Dedifferentiated amniotic fluid mesenchymal stem cell (primary cell): ENCODE results near the gene IGFBPL1.

Source experiments
- DNase-seq: peaks from one replicate; pipeline ENCODE4 v3.0.0-alpha.2; 2016; ENCODE audit errors: extremely low spot score

The IGFBPL1 gene

DNA sequence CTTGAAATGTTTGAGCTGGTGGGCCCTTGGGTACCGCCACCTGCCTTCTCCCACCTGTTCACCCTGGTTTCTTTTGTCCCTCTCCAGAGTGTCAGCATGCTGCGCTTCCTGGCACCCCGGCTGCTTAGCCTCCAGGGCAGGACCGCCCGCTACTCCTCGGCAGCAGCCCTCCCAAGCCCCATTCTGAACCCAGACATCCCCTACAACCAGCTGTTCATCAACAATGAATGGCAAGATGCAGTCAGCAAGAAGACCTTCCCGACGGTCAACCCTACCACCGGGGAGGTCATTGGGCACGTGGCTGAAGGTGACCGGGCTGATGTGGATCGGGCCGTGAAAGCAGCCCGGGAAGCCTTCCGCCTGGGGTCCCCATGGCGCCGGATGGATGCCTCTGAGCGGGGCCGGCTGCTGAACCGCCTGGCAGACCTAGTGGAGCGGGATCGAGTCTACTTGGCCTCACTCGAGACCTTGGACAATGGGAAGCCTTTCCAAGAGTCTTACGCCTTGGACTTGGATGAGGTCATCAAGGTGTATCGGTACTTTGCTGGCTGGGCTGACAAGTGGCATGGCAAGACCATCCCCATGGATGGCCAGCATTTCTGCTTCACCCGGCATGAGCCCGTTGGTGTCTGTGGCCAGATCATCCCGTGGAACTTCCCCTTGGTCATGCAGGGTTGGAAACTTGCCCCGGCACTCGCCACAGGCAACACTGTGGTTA, 28.4 kb downstream of the IGFBPL1 start:
- no peak for DNase-seq

DNA sequence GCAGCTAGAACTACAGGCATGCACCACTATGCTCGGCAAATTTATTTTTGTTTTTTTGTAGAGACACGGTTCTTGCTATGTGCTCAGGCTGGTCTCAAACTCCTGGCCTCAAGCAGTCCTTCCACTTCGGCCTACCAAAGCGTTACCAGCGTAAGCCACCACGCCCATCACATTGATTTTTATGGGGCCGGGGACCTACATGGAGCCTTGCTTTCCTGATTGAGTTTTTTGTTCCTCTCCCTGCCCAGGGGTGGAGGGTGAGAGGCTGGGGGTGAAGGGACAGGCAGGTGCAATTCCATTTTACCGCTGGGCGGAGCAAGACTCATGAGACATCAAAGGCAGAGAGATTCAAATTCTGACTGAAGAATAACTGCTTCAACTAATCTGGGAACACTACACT, 29.8 kb downstream of the IGFBPL1 start:
- no peak for DNase-seq

DNA sequence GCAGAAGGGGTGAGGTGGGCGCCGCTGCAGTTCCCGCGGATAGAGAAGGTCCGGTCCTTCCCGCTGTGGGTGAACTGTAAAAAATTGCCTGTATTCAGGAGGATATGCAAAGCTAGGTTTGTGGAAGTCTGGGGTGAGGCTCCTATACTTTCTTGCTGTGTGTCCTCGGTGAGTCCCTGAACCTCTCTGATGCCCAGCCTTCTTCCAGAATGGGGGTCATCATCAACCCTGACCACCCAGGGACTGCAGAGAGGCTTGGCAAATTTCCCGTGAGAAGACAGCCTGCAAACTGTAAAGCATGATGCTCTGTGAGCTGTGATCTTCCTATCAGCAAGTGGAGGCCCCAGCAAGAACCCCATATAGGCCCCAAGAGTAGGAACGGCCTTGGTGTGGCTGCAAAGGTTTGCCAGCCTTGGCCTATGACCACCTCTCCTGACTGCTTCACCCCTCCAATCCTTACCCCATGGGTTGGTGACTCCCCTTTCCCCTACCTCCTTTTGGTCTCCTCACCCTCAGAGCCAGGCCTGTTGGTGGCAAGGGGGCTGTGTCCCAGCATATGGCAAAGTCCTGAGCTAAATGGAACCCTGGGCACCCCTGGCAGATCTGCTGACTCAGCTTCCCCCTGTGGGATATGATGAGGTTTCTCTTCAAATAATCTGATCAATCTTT, 31.0 kb downstream of the IGFBPL1 start:
- DNase-seq: no peak

DNA sequence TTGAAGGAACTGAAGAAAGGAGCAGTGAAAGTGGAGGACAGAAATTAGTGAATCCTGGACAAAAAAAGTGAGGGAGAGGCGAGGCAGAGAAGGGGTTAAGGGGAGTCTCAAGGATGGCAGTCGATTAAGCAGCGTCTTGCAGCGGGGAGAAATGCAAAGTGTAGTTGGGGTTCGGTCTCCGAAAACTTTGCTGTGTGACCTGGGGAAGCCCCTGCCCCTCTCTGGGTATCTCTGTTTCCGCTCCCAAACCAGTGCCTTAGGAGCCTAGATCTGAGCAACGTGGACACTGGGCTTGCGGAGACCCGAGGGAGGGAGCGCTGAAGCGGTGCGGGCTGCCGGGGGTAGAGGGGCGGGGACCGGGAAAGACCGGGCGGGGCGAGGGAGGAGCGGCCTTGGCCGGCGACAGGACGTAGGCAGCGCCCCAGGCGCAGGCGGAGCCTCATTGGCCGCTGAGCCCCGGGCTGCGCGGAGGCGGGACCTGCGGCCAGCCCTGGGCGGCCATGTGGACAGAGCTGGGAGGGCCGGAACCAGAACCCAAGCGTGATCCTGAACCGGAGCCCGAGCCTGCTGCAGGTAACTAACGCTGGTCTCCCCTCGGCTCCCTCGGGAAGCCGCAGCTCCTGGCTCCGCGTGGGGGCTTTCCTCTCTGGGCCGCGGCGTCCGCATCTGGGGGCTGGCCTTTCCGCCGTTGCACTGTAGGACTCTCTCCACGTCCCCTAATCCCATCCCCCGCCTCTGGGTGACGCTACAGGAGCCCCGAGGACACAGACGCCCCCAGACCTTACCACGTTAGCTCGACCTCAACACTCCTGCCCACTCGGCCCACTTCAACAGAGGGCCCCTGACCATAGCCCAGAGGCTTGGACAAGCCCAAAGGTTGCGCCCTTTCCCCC, 31.8 kb downstream of the IGFBPL1 start, which contains the start of gene ALDH1B1:
ALDH1B1 (plus strand) TSS at position 468 of the 893 bp plus-strand sequence. CDS start 3,047 bp downstream, outside the sequence.
- peak; percentile 72 for DNase-seq

DNA sequence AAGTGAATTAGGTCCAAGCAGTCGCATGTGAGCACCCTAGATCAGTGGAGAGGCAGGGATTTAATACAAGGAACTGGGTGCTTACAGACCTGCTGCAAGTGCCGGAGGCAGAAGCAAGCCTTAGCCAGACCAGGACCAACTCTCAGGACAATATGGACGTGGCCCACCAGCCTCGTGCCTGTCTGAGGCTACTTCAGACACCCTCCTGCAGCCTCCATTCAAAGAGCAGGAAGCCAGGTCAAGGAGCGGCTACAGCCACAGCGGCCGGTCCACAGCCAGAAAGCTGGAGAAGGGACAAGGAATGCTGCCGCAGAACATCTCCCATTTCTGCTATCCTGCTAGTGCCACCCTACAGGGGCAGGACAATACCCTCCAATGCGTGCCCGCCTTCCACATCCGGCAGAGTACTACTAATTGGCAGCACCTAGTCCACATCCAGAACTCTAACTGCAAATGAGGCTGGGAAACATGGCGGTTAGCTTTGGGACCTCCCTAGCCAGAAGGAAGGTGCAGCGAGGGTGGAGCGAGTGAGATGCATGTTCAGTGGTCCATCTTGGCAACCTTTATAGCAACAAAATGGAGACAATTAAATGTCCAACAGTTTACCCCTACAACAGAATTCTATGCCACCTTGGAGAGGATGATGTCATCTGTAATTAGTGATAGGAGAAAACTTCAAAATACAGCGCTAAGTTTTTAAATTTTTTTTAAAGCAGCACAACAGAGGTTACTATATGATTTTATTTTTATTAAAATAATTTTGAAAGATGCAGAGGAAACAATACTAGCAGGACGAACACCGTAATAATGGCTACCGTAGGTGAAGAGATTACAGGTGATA, 32.8 kb downstream of the IGFBPL1 start:
- DNase-seq: no peak

DNA sequence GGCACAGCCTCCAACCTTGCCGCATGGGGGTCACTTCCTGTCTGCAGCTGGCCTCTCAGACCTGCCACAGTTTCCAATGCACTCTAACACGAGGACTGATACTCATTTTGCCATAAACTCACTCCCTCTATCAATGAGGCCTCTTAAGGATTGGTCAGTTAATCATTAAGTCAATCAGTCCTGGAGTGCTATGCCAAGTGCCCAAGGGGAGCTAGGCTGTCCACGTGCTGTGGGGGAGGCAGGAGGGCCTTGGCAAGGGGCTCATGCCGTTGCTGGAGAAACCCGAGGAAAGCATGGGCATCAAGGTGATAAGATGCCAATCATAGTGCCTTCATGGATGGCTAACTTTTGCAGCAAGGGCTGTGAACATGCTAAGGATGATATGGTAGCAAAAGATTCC, 33.4 kb downstream of the IGFBPL1 start:
- DNase-seq: no peak

DNA sequence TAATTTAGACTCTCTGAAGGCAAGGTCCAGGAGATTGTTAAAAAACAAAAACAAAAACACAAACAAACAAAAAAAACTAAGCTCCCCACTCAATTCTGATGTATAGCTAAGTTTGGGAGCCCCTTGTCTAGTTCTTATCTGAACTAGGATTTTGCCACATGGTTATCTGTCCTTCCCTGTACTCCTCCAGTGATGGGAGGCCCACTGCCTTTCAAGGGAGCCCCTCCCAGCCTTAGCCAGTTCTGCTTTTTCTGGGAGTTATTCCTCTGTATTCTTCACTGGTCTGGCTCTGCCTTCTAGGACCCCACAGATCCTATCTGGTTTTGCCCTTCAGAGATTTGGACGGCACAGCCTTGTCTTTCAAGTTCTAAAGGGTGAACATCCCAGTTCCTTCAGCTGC, 33.8 kb downstream of the IGFBPL1 start:
- no peak for DNase-seq

DNA sequence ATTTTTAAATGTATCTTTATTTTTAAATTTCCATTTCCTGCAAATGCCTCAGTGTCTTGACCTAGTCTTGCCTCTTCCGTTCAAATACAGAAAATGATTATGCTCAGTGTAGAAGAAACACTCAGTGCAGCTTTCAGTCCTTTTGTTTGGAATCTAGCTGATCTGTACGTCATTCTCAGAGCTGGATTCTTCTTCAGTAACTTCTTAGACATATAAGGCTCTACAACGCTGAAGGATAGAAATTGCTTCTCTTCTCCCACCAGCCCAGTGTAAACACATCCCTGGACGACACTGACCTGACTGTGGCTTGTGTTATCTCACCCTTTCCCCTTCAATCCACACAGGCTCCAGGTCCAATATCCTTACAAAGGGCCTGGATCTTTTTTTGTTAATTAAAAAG, 34.9 kb downstream of the IGFBPL1 start:
- DNase-seq: peak; percentile 21

DNA sequence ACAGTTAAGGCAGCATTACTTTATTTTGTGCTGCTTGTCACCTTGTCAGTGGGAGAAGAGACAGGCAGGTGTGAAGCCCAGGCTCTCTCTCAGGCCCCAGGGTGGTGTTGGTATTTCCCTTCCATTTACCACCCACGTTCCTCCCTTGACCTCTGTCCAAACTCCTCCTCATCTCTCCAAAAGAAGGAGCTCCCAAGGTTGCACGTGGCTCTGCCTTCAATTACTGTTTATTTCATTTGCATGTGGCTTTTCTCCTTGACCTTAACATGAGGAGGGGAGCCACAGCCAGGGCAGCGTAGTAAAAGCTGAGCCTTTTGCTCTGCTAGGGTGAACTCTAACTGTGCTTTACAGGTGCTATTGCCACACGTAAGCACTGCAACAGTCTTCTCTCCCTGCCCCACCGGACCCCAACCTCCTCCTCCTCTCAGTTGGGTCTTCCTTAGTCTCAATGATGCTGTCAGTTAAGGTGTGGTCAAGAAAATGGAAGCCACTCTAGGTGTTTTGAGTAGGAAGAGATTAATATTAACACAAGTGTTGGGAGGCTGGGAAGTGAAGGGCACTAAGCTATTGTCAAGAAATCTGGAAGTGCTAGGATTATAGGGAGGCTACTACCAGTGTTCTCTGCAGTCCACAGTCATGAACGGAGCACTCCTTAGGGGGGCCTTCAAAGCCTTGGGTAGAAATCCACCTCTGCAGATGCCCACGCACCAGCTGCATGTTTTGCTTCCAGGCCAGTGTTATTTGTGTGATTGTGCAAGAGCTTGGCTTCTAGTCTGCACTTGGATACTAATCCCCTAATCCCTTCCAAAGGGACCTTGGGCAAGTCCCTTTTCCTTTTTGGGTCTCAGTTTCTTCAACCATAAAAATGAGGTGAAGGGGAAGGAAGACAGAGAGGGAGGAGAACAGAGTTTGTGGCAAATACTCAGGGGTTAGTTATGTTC, 35.7 kb downstream of the IGFBPL1 start:
- no peak for DNase-seq

DNA sequence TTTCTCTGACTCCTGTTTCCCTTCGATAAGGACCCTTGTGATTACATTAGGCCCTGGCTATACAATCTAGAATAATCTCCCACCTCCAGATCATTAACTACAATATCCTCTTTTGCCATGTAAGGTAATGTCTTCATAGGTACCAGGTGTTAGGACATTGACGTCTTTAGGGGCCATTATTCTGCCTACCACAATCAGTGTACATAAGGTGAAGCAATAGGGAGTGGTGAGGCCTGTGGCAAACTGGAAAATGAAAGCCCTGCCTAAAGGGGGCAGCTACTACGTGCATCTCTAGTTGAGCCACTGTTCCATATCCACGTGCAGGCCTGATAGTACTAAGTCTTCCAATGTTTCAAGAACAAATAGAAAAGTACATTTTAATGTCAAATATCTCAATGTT, 36.5 kb downstream of the IGFBPL1 start:
- no peak for DNase-seq

DNA sequence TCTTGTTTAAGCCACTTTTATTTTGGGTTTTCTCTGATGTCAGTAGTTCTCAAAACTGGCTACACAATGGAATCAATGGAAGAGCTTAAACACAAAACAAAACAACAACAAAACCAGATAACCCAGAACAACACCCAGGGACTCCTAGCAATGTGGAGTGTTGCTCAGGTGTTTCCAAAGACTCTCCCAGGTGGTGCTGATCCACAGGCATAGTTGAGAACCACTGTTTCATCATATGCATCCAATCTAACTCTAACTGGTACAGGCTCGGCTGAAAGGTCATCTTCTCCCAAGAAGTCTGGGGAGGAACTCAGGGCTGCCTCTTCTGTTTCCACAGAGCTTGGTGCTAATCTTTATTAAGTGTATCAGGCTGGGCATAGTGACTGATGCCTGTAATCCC, 37.2 kb downstream of the IGFBPL1 start:
- no peak for DNase-seq

DNA sequence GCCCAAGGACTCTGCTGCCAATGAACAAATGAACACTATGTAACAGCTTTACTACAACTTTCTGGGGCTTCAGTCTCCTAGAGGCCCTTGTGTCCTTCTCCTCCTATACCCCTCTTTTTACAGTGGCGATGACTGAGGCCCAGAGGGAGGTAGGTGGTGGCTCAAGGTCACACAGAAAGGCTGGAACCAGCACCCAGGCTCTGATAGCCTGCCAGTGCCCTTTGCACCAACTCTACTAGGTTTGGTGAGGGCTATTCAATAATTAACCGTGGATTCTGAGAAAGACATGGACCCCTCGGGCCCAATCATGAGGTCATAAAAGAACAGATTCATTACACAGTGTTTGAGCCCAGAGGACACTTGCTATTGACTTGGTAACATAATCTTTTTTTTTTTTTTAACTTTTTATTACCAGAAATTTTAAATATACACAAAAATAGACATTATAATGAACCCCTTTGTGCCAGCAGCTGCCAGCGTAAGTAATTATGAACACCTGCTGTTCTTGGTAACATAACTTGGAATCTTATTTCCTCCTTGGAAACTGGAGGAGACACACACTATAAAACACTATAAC, 37.8 kb downstream of the IGFBPL1 start:
- no peak for DNase-seq

DNA sequence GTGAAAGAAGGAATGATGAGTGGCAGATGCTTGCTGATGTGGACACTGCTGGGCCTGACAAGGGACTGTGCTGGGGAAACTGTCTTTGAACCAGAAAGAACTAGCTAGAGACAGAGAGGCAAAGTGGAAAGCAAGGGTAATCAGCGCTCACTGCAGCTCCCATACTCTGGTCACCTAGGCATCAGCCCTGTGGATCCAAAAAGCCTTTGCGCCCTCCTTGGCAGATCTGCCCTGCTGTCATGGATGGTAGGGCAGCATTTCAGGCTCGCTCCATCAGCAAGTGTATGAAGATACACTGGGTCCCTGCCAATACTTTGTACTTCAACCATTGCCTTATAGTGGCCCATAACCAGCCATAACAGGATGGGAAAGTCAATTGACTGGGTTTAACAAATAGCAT, 38.4 kb downstream of the IGFBPL1 start:
- no peak for DNase-seq

DNA sequence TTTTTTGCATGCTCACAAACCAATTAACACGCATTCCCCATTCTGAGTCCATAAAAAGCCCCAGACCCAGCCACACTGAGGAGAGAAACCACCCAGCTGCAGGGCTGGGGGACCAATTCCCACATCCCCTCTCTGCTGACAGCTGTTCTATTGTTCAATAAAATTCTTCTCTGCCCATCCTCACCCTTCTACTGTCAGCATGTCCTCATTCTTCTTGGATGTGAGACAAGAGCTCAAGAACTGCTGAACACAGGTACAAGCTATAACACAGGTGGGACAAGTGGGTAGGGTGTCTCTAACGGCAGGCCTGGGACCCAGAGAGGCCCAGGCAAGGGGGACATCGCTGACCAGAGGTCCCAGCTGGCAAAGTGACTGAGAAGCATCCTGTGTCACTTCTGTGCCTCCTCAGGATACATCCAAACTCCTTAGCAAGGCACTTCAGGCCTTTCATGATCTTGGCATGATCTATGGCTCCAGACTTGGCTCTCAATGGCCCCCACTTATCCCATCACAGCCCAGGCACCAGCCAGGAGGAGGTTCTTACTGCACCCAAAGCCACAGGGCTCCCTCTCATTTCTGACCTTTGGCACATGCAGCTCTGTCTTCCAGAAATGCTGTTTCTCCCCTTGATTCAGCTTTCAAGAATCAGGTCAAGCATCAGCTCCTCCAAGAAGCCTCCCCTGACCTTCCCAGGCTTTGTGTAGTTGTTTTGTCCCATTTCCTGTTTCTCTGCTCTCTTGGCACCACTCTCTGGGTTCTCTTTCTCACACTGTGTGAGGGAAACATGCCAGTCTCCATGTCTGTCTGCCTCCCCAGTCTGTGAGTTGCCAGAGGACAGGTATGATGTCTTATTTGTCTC, 39.0 kb downstream of the IGFBPL1 start:
- DNase-seq: no peak

DNA sequence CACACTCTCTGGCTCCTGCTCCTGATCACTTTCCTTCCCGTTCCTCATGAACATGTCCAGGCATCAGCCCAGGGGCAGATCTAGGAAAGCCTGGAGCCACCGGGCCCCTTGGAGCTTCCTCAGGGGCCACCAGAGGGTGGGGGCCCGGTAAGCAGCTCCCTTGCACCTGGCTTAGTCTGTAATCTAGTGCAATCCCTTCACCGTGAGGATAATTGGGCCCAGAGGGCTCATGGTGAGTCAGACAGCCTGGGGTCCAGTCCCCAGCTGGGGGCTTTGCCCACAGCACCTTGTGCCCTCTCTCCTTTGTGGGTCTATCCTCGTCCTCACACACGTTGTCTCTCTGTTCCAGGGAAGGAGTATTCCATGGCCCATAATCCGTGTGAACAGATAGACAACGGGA, 42.1 kb downstream of the IGFBPL1 start:
- DNase-seq: no peak

DNA sequence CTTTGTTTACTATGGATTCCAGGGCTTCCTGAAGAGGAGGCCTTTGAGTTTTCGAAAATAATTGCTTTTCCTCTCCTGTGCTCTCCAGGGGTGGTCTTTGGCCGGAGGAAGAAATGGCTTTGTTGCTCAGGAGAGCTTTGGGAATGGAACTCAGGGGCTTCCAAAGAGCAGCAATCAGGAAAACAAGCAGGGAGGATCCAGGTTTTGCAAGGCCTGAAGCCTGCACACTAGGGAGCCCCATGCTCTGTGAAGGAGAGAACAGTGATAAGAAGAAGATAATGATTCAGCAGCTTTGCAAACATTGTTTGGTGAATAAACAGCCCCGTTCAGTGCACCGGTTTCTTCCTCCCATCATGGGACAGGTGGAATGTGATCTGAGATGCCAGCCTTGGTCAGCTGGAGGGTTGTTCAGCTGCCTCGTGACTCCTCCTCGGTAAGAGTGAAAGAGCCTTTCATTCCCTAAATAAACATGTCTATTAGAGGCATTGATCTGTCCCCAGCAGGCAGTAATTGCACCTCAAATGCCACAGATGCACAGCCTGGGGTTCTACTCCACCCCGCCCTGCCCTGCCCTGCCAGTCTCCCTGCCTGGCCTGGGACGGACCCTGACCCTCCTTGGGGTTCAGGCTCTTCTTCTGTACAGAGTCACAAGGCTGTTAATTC, 43.3 kb downstream of the IGFBPL1 start:
- no peak for DNase-seq

DNA sequence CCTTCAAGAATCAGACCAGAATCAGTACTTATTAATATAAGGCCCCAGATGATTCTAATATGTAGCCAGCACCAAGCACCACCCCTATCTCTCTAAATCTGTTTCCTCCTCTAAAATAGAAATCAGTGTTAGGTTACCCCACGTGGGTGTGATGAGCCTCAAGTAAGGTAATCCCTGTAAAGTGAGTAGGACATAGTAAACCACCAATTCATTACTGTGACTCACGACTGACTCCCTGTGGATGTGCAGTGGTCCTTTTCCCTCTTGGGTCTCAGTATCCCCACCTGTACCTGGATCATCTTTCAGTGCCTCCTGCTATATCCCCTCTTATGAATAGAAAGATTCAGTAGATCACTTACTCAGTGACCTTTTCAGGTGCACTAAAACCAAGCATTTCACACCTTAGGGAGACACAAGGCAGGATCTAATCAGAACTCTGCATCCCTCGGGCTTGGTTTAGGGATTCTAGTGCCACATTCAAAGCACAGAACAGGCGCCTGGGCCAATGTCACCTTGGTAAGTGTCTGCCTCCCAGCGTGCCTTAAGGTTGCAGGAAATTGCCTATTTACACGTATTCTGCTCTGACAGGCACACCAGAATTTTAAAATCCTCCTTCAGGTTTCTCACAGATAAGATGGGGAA, 43.9 kb downstream of the IGFBPL1 start:
- no peak for DNase-seq
